HG02938 (cell line): ENCODE results near the gene METTL27.
"Not testable (repeated sequence)": the region's sequence is repeated elsewhere in the genome, so short reads cannot be mapped to it uniquely, and the experiment has no call there.

Experiments used
- ATAC-seq: cut with Tn5 transposase; IDR thresholded peaks from one replicate; pipeline ENCODE4 v1.9.1; 2021; ENCODE audit warnings: mild to moderate bottlenecking, moderate library complexity; ENCODE audit not compliant: unreplicated experiment

Gene METTL27

DNA sequence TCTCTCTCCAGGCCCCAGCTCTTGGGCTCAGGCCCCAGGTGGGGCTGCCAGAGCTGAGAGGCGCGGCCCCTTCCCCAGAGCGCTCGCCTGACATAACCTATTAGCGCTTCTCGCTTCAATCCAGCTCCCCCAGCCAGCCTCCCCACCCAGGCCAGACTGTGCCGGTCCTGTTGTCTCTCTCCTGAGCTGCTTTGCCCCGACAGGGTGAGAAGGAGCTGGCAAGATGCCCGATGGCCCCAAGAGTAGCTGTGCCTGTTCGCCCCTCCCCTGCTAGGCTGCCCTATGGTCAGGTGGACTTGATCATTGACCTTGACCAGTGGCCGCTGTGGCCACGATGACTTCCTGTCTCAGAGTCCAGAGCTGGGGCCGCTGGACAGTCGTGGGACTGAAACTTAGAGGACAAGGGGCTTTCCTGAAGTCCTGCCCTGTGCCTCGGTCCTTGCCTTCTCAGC, 27.8 kb upstream of the METTL27 start:
- no peak for ATAC-seq

GRCh38 chr7:73869011-73869798, 26.9 kb upstream of the METTL27 start:
- no peak for ATAC-seq

DNA sequence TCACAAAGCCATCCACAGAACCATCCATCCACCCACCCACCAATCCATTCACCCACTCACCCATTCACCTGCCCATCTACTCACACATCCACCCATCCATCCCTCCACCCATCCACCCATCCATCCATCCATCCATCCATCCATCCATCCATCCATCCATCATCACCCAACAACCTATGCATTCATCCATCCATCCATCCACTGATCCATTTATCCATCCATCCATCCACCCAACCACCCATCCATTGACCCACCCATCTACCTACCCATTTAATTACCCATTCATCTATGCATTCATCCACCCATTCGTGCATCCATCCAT, 24.1 kb upstream of the METTL27 start:
- no peak for ATAC-seq

- ATAC-seq: no peak
Observed at GRCh38 chr7:73865738-73866445, 23.6 kb upstream of the METTL27 start.

GRCh38 chr7:73864981-73865711, 22.8 kb upstream of the METTL27 start:
- no peak for ATAC-seq

DNA sequence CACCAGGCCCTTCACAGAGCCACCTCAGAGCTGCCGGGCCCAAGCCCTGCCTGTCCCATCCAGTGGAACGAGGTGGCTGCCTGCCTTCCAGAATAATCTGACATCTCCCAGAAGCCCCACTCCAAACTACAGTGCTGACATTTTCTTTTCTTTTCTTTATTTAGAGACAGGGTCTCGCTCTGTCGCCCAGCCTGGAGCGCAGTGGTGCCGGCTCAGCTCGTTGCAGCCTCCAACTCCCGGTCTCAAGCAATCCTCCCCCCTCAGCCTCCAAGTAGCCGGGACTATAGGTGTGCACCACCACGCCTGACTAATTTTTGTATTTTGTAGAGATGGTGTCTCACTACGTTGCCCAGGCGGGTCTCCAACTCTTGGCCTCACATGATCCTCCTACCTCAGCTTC, 19.0 kb upstream of the METTL27 start:
- no peak for ATAC-seq

- no peak for ATAC-seq
Observed at GRCh38 chr7:73860859-73861258, 18.5 kb upstream of the METTL27 start, which contains the start of gene TMEM270. Gene TMEM270 (plus strand): TSS chr7:73861159. CDS start chr7:73861195, 36 bp downstream.

GRCh38 chr7:73858807-73859206, 16.5 kb upstream of the METTL27 start:
- no peak for ATAC-seq

GRCh38 chr7:73856941-73857340, 14.6 kb upstream of the METTL27 start:
- ATAC-seq: no peak

DNA sequence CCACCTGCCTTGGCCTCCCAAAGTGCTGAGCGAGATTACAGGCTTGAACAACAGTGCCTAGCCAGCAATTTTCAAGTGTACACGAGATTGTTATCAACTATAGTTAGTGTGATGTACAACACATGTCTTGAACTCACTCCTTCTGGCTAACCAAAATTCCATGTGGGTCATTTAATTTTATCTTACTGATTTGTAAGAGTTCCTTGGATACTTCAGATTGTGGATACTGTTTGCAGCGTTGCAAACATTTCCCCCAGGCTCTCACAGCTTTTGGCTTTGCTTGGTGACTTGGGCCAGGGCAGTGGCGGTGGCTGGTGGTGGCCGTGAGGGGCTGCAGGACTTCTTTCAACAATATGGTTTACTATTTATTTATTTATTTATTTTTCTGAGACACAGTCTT, 10.2 kb upstream of the METTL27 start:
- no peak for ATAC-seq

- ATAC-seq: peak; percentile 73
Observed at GRCh38 chr7:73851410-73852338, 9.4 kb upstream of the METTL27 start.

DNA sequence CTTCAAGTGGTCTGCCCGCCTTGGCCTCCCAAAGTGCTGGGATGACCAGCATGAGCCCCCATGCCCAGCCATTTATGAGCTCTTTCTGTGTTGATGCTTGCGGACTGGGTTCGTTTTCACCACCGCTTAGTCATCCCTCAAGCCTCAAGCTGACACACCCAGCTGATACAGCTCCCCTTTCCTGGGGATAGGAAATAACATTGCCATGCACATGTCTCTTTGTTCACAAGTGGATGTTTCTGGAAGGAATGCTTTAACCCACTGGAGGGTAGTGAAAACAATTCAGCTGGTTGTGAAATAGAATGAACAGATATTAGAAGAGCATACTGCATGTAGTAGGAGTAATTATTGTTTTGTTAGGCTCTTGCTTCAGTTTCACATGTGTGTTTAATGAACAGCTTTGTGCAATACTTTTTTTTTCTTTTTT, 8.5 kb upstream of the METTL27 start:
- no peak for ATAC-seq

- no peak for ATAC-seq
Observed at GRCh38 chr7:73847941-73848723, 5.8 kb upstream of the METTL27 start.

- not testable (repeated sequence) for ATAC-seq
Observed at GRCh38 chr7:73845701-73846195, 3.4 kb upstream of the METTL27 start.

DNA sequence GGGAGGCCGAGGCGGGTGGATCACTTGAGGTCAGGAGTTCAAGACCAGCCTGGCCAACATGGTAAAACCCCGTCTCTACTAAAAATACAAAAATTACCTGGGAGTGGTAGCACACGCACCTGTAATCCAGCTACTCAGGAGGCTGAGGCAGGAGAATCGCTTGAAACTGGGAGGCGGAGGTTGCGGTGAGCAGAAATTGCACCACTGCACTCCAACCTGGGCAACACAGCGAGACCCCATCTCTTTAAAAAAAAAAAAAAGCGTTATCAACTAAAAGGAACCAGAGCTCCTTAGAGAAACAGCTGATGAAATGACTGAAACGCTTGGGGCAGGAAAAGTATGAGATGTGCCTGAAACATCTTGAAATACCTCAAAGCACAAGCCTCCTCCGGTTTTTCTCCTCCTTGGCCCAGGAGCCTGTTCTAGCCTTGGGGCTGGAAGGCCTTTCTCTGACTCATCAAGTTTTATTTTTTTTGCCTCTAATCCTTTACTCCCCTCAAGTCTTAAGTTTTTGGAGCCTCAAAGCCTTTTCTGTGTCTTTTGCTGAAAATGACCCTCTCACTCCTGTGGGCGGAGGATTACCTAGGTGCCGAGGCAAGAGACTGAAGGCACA, 2.6 kb upstream of the METTL27 start:
- ATAC-seq: no peak

DNA sequence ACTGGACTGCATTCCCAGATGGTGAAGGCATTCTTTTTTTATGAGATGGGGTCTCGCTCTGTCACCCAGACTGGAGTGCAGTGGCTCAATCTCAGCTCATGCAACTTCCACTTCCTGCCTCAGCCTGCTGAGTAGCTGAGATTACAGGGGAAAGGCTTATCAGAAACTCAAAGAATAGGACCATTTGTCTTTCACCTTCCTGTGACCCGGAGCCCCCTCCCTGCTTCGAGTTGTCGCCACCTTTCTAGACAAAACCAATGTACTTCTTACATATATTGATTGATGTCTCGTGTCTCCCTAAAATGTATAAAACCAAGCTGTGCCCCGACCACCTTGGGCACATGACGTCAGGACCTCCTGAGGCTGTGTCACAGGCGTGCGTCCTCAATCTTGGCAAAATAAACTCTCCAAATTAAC, 1.8 kb upstream of the METTL27 start:
- ATAC-seq: no peak

GRCh38 chr7:73841689-73842066, 638 bp downstream of the METTL27 start:
- no peak for ATAC-seq

DNA sequence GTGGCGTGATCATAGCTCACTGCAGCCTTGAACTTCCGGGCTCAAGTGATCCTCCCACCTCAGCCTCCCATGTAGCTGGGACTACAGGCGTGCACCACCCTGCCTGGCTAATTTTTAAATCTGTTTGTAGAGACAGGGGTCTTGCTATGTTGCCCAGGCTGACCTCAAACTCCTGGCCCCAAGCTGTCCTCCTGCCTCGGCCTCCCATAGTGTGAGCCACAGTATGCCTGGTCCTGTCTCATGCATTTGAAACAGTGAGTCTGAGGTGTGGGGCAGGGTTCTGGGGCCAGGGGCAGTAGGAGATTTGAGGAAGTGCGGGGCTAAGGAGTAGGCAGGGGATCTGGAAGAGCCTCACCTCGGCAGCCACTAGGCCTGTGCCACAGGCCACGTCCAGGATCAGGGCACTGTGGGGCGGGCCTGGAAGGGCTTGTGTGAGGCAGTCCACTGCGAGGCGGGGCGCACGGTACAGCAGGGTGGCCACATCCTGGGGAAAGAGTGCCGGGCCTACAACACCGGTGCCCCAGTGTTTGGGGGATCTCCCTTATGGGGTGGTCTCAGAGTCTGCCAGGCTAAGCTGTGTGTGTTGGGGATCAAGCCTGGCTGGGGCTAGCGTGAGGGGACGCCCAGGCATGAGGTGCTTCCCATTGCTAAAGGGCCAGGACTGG, 1.5 kb downstream of the METTL27 start:
- ATAC-seq: no peak
